ENCODE measurements around the gene ZNF653. TPM values are rescaled to one million over a fixed set of nuclear protein-coding genes. Genes with fewer than 3 reads are reported as not detected.
A peak's percentile ranks its signal among the peaks of the same experiment; 100 is the strongest.

Gene ZNF653
- total and polyA plus RNA-seq, 2 donors (not counting 1 experiment from before 2014, with no cell fraction given) = 24.2 to 26.2 TPM

- Histone ChIP-seq H3K79me2 (ENCODE audit: control insufficient read depth, insufficient read depth, low read length) (peaks cover 5% of the 10 kb centered on the region), H3K27me3 (replicated peaks in 1 of 4; ENCODE audit: control extremely low read depth in 1 of 4, control insufficient read depth in 3 of 4, insufficient read depth in 4 of 4, low read length in 3 of 4) (no peaks in the 10 kb centered on the region), H3K4me1 (ENCODE audit: control insufficient read depth in 2 of 2, insufficient read depth in 2 of 2, low read length in 2 of 2) (peaks cover 0 to 3% of the 10 kb centered on the region in 2 donors), H3K4me2 (replicated peaks; ENCODE audit: low read depth, low read length, poor library complexity, severe bottlenecking) (no peak overlapping the region), H3K27ac (ENCODE audit: low read length in 2 of 2) (no peak overlapping the region), H3K9ac (ENCODE audit: low read length) (no peak overlapping the region), H3K4me3 (ENCODE audit: control extremely low read depth in 1 of 5, extremely low read depth in 1 of 5, insufficient read depth in 1 of 5, low read depth in 2 of 5, low read length in 4 of 5) (no peak overlapping the region), H4K20me1 (ENCODE audit: control insufficient read depth, insufficient read depth, low read length, poor library complexity, severe bottlenecking) (peaks cover 42% of the 10 kb centered on the region), H3K36me3 (replicated peaks in 1 of 2; ENCODE audit: control extremely low read depth in 1 of 2, control insufficient read depth in 1 of 2, extremely low read depth in 1 of 2, insufficient read depth in 2 of 2, low read length in 1 of 2) (peaks cover 0 to 68% of the 10 kb centered on the region in 2 experiments), H3K9me3 (ENCODE audit: control extremely low read depth in 1 of 3, control insufficient read depth in 2 of 3, insufficient read depth in 1 of 3, low read length in 2 of 3) (no peaks in the 10 kb centered on the region), H2AFZ (ENCODE audit: insufficient read depth, low read depth, low read length, poor library complexity, severe bottlenecking) (no peak overlapping the region)
- Mint-ChIP-seq H3K27ac (no peak overlapping the region), H3K9me3 (ENCODE audit: insufficient read depth) (no peaks in the 10 kb centered on the region), H3K4me1 (peaks cover 5% of the 10 kb centered on the region), H3K4me3 (no peak overlapping the region), H3K27me3 (no peaks in the 10 kb centered on the region)
- 98% methylated on average over 33 of the region's 35 CpGs for WGBS (ENCODE audit: insufficient coverage)
- POLR2A ChIA-PET = no interaction called here
- ATAC-seq (ENCODE audit: low read depth) = no peak
- intact Hi-C loops (cut with micrococcal nuclease) = no loop called here
- DNase-seq = peak; percentile 11
- no peak for TF ChIP-seq EZH2 (IDR thresholded peaks at IDR 0.05; ENCODE audit: borderline replicate concordance, insufficient read depth, low read depth, low read length, poor library complexity, severe bottlenecking)
- CTCF ChIA-PET = interaction anchor here (1.1 to 4.2 kb wide), 6 partner anchors 35 to 205 kb away, joined by 3 to 27 read pairs (median 4); no protein-coding TSS in a partner anchor
These were observed 58.0 kb downstream of the ZNF653 start for GRCh38 chr19:11447347-11448262.

DNA sequence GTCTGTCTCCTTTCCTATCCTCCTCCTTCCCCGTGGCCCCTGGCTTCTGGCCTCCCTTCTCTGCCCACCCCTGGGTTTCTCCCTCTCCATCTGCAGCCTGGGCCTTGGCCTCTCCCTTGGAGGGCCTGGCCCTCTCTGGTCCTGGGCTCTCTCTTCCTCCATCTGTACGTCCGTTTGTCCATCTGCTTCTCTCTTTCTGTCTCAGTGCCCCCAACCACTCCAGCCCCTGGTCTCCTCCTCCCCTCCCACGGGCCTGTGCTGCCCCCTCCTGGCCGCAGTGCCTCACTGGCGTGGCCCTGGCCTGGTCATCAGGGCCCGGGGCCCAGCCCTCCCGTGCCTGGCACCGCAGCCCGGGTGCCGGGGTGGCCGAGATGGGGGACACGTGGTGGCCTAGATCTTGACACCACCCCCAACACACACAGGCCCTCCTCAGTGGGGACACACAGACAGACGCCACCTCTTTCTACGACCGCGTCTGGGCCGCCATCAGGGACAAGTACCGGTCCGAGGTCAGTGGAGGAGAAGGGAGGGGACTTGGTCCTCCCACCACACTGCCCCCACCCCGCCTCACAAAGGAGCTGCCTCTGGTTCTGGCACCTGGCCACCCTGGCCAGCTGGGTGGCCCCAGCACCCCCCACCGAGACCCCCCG, 58.9 kb downstream of the ZNF653 start:
- Histone ChIP-seq H3K27ac (ENCODE audit: low read length in 2 of 2) (no peak overlapping the region), H3K27me3 (replicated peaks in 1 of 4; ENCODE audit: control extremely low read depth in 1 of 4, control insufficient read depth in 3 of 4, insufficient read depth in 4 of 4, low read length in 3 of 4) (no peaks in the 10 kb centered on the region), H2AFZ (ENCODE audit: insufficient read depth, low read depth, low read length, poor library complexity, severe bottlenecking) (no peak overlapping the region), H3K79me2 (ENCODE audit: control insufficient read depth, insufficient read depth, low read length) (peaks cover 5% of the 10 kb centered on the region), H3K4me3 (ENCODE audit: control extremely low read depth in 1 of 5, extremely low read depth in 1 of 5, insufficient read depth in 1 of 5, low read depth in 2 of 5, low read length in 4 of 5) (no peak overlapping the region), H4K20me1 (ENCODE audit: control insufficient read depth, insufficient read depth, low read length, poor library complexity, severe bottlenecking) (peaks cover 49% of the 10 kb centered on the region), H3K9me3 (ENCODE audit: control extremely low read depth in 1 of 3, control insufficient read depth in 2 of 3, insufficient read depth in 1 of 3, low read length in 2 of 3) (no peaks in the 10 kb centered on the region), H3K4me1 (ENCODE audit: control insufficient read depth in 2 of 2, insufficient read depth in 2 of 2, low read length in 2 of 2) (no peaks in the 10 kb centered on the region), H3K9ac (ENCODE audit: low read length) (no peak overlapping the region), H3K4me2 (replicated peaks; ENCODE audit: low read depth, low read length, poor library complexity, severe bottlenecking) (no peak overlapping the region), H3K36me3 (replicated peaks in 1 of 2; ENCODE audit: control extremely low read depth in 1 of 2, control insufficient read depth in 1 of 2, extremely low read depth in 1 of 2, insufficient read depth in 2 of 2, low read length in 1 of 2) (peaks cover 0 to 76% of the 10 kb centered on the region in 2 experiments)
- Mint-ChIP-seq H3K4me3 (no peak overlapping the region), H3K4me1 (no peaks in the 10 kb centered on the region), H3K9me3 (ENCODE audit: insufficient read depth) (no peaks in the 10 kb centered on the region), H3K27ac (no peak overlapping the region), H3K27me3 (no peaks in the 10 kb centered on the region)
- intact Hi-C loops (cut with micrococcal nuclease) = no loop called here
- POLR2A ChIA-PET = no interaction called here
- CTCF ChIA-PET = interaction anchor here (0.6 to 4.2 kb wide), 8 partner anchors 24 to 204 kb away, joined by 3 to 27 read pairs (median 4); partner anchors contain the start of gene SWSAP1
- ATAC-seq (ENCODE audit: low read depth) (peak; percentile 76), DNase-seq (peak; percentile 69)
- TF ChIP-seq, protein P1, sequence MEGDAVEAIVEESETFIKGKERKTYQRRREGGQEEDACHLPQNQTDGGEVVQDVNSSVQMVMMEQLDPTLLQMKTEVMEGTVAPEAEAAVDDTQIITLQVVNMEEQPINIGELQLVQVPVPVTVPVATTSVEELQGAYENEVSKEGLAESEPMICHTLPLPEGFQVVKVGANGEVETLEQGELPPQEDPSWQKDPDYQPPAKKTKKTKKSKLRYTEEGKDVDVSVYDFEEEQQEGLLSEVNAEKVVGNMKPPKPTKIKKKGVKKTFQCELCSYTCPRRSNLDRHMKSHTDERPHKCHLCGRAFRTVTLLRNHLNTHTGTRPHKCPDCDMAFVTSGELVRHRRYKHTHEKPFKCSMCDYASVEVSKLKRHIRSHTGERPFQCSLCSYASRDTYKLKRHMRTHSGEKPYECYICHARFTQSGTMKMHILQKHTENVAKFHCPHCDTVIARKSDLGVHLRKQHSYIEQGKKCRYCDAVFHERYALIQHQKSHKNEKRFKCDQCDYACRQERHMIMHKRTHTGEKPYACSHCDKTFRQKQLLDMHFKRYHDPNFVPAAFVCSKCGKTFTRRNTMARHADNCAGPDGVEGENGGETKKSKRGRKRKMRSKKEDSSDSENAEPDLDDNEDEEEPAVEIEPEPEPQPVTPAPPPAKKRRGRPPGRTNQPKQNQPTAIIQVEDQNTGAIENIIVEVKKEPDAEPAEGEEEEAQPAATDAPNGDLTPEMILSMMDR (IDR thresholded peaks at IDR 0.05) = peak; percentile 77
- TF ChIP-seq EZH2 (IDR thresholded peaks at IDR 0.05; ENCODE audit: borderline replicate concordance, insufficient read depth, low read depth, low read length, poor library complexity, severe bottlenecking) = no peak
- 87% methylated on average over 17 of the region's 23 CpGs for WGBS (ENCODE audit: insufficient coverage)
